ENCODE results near the gene LCN2.

Gene LCN2

GRCh38 chr9:128169492-128169891 lies 20.2 kb downstream of the LCN2 start:
- TF ChIP-seq CTCF (IDR thresholded peaks at IDR 0.05; ENCODE audit: low read length), result no peak
- TF ChIP-seq EZH2 (optimal IDR thresholded peaks at IDR 0.05; ENCODE audit: low read depth, low read length), result no peak
- TF ChIP-seq EZH2phosphoT487 (IDR thresholded peaks at IDR 0.05; ENCODE audit: low read length), result no peak

GRCh38 chr9:128169925-128170324 lies 20.7 kb downstream of the LCN2 start:
- Histone ChIP-seq H4K20me1 (ENCODE audit: insufficient read depth, low read length) (no peaks in the 10 kb centered on the region), H3K4me2 (ENCODE audit: low read depth, low read length) (no peak overlapping the region), H2AFZ (ENCODE audit: low read length) (no peak overlapping the region), H3K27ac (ENCODE audit: low read length) (no peak overlapping the region), H3K9ac (ENCODE audit: low read length) (no peak overlapping the region), H3F3A (ENCODE audit: insufficient read depth, low read length) (no peaks in the 10 kb centered on the region), H3K79me2 (ENCODE audit: low read length) (no peaks in the 10 kb centered on the region), H3K36me3 (replicated peaks; ENCODE audit: insufficient read depth, low read length) (no peaks in the 10 kb centered on the region), H3K27me3 (replicated peaks; ENCODE audit: insufficient read depth, low read length) (no peaks in the 10 kb centered on the region), H3K9me2 (replicated peaks; ENCODE audit: insufficient read depth, low read length) (no peaks in the 10 kb centered on the region), H3K4me1 (ENCODE audit: low read length) (no peaks in the 10 kb centered on the region), H3K4me3 (ENCODE audit: low read length) (no peak overlapping the region), H3K9me3 (replicated peaks; ENCODE audit: insufficient read depth, low read length) (no peaks in the 10 kb centered on the region)
- DNase-seq, result no peak
- TF ChIP-seq CTCF (IDR thresholded peaks at IDR 0.05; ENCODE audit: low read length), result no peak
- no peak for TF ChIP-seq EZH2phosphoT487 (IDR thresholded peaks at IDR 0.05; ENCODE audit: low read length)
- no peak for TF ChIP-seq EZH2 (optimal IDR thresholded peaks at IDR 0.05; ENCODE audit: low read depth, low read length)

More at GRCh38 chr9:128169492-128169891, 20.2 kb downstream of the LCN2 start:
- Histone ChIP-seq H4K20me1 (ENCODE audit: insufficient read depth, low read length) (no peaks in the 10 kb centered on the region), H3K4me2 (ENCODE audit: low read depth, low read length) (no peak overlapping the region), H3K36me3 (replicated peaks; ENCODE audit: insufficient read depth, low read length) (no peaks in the 10 kb centered on the region), H3K27me3 (replicated peaks; ENCODE audit: insufficient read depth, low read length) (no peaks in the 10 kb centered on the region), H3F3A (ENCODE audit: insufficient read depth, low read length) (no peaks in the 10 kb centered on the region), H3K9me2 (replicated peaks; ENCODE audit: insufficient read depth, low read length) (no peaks in the 10 kb centered on the region), H3K4me3 (ENCODE audit: low read length) (no peak overlapping the region), H2AFZ (ENCODE audit: low read length) (no peak overlapping the region), H3K4me1 (ENCODE audit: low read length) (no peaks in the 10 kb centered on the region), H3K27ac (ENCODE audit: low read length) (no peak overlapping the region), H3K79me2 (ENCODE audit: low read length) (no peaks in the 10 kb centered on the region), H3K9me3 (replicated peaks; ENCODE audit: insufficient read depth, low read length) (no peaks in the 10 kb centered on the region), H3K9ac (ENCODE audit: low read length) (no peak overlapping the region)
- no peak for DNase-seq

GRCh38 chr9:128174062-128174461 lies 24.8 kb downstream of the LCN2 start:
- TF ChIP-seq EZH2phosphoT487 (IDR thresholded peaks at IDR 0.05; ENCODE audit: low read length), result no peak
- no peak for TF ChIP-seq CTCF (IDR thresholded peaks at IDR 0.05; ENCODE audit: low read length)
- no peak for TF ChIP-seq EZH2 (optimal IDR thresholded peaks at IDR 0.05; ENCODE audit: low read depth, low read length)
- H3K27me3 ChIP-seq (replicated peaks; ENCODE audit: insufficient read depth, low read length), result no peaks in the 10 kb centered on the region
- H3F3A ChIP-seq (ENCODE audit: insufficient read depth, low read length), result no peaks in the 10 kb centered on the region
- H3K4me3 ChIP-seq (ENCODE audit: low read length), result no peak overlapping the region
- no peak overlapping the region for H3K27ac ChIP-seq (ENCODE audit: low read length)
- no peaks in the 10 kb centered on the region for H3K9me3 ChIP-seq (replicated peaks; ENCODE audit: insufficient read depth, low read length)
- no peak overlapping the region for H2AFZ ChIP-seq (ENCODE audit: low read length)
- H3K4me2 ChIP-seq (ENCODE audit: low read depth, low read length), result no peak overlapping the region
- no peaks in the 10 kb centered on the region for H3K9me2 ChIP-seq (replicated peaks; ENCODE audit: insufficient read depth, low read length)
- H3K79me2 ChIP-seq (ENCODE audit: low read length), result no peaks in the 10 kb centered on the region
- no peak for DNase-seq
- no peak overlapping the region for H3K9ac ChIP-seq (ENCODE audit: low read length)
- 0 out of 2 replicates have a peak, but pooled peaks cover 3% of the 10 kb centered on the region for H4K20me1 ChIP-seq (ENCODE audit: insufficient read depth, low read length)
- no peaks in the 10 kb centered on the region for H3K36me3 ChIP-seq (replicated peaks; ENCODE audit: insufficient read depth, low read length)
- H3K4me1 ChIP-seq (ENCODE audit: low read length), result no peaks in the 10 kb centered on the region
